Hematopoietic multipotent progenitor cell (in vitro differentiated cells): ENCODE data around the gene CNN3. TPM values are rescaled to one million over a fixed set of nuclear protein-coding genes. Genes with fewer than 3 reads are reported as not detected.
A peak's percentile ranks its signal among the peaks of the same experiment; 100 is the strongest.

Experiments
- DNase-seq, 3 donors: peaks; one replicate each; pipeline ENCODE4 v3.0.0-alpha.2; 2011 to 2015; ENCODE audit warnings: low read depth in 2 of 3, low spot score in 2 of 3
- total RNA-seq: library from RNA; depleted of rRNA; stranded (reverse); fragments of >200 nt; gene quantifications from one replicate; pipeline ENCODE4 v1.2.3, GENCODE V29; 2012

CNN3 gene
- total RNA-seq, 1 donor, result 6.2 TPM

GRCh38 chr1:94894630-94895029 is 32.3 kb downstream of the CNN3 start:
- DNase-seq, result no peak

GRCh38 chr1:94892604-94893254 is 34.2 kb downstream of the CNN3 start:
- DNase-seq, result no peak

- DNase-seq, result no peak
These were observed 38.7 kb downstream of the CNN3 start for GRCh38 chr1:94888201-94888600.

- DNase-seq, result no peak
These were observed 39.2 kb downstream of the CNN3 start for GRCh38 chr1:94887603-94888171.

- no peak for DNase-seq
These were observed 39.8 kb downstream of the CNN3 start for GRCh38 chr1:94887106-94887505.

GRCh38 chr1:94886361-94886760 is 40.5 kb downstream of the CNN3 start:
- DNase-seq, result no peak

GRCh38 chr1:94884507-94884906 is 42.4 kb downstream of the CNN3 start:
- DNase-seq, result no peak

GRCh38 chr1:94884106-94884505 is 42.8 kb downstream of the CNN3 start:
- no peak for DNase-seq

- DNase-seq, result peak in 2 of 3 donors; percentile 16 to 57
These were observed 43.2 kb downstream of the CNN3 start for GRCh38 chr1:94883691-94884090.

- DNase-seq, result no peak
These were observed 48.6 kb downstream of the CNN3 start for GRCh38 chr1:94878329-94878728.

- no peak for DNase-seq
These were observed 50.5 kb downstream of the CNN3 start for GRCh38 chr1:94876362-94876761.

GRCh38 chr1:94875794-94876193 is 51.1 kb downstream of the CNN3 start:
- peak in 1 of 3 donors; percentile 24 for DNase-seq

GRCh38 chr1:94874423-94874822 is 52.5 kb downstream of the CNN3 start:
- DNase-seq, result no peak

GRCh38 chr1:94873520-94874351 is 53.2 kb downstream of the CNN3 start:
- DNase-seq, result no peak

GRCh38 chr1:94872771-94873495 is 54.0 kb downstream of the CNN3 start:
- no peak for DNase-seq

- no peak for DNase-seq
These were observed 55.9 kb downstream of the CNN3 start for GRCh38 chr1:94871031-94871430.

- no peak for DNase-seq
These were observed 60.6 kb downstream of the CNN3 start for GRCh38 chr1:94866164-94866807.

GRCh38 chr1:94865360-94865759 is 61.5 kb downstream of the CNN3 start:
- no peak for DNase-seq

- no peak for DNase-seq
These were observed 62.1 kb downstream of the CNN3 start for GRCh38 chr1:94864821-94865220.

GRCh38 chr1:94863919-94864318 is 63.0 kb downstream of the CNN3 start:
- no peak for DNase-seq
